HepG2 (cell line): ENCODE data around the gene ECM1. TPM values are rescaled to one million over a fixed set of nuclear protein-coding genes. Genes with fewer than 3 reads are reported as not detected.

Source experiments
- BRD4 ChIP-seq: sonication (generic); formaldehyde crosslinking; IDR thresholded peaks from 2 replicates; pipeline ENCODE4 v1.4.0; 2020; ENCODE audit warnings: missing genetic modification reagents
- FLYWCH1 ChIP-seq: sonication (generic); formaldehyde crosslinking; IDR thresholded peaks from 2 replicates; pipeline ENCODE4 v1.8.1; 2023; ENCODE audit warnings: mild to moderate bottlenecking, missing genetic modification reagents
- GATAD2A ChIP-seq: IDR thresholded peaks from 2 replicates; pipeline ENCODE4 v1.6.1; 2016
- GFI1 ChIP-seq: sonication (generic); formaldehyde crosslinking; IDR thresholded peaks from 2 replicates; pipeline ENCODE4 v1.5.0; 2020; ENCODE audit warnings: missing genetic modification reagents, mild to moderate bottlenecking, borderline replicate concordance
- GZF1 ChIP-seq: sonication (generic); formaldehyde crosslinking; IDR thresholded peaks from 2 replicates; pipeline ENCODE4 v1.5.1; 2020; ENCODE audit warnings: mild to moderate bottlenecking, missing genetic modification reagents
- HNF4A ChIP-seq: sonication (generic); formaldehyde crosslinking; IDR thresholded peaks from 2 replicates; pipeline ENCODE4 v1.4.0; 2020; ENCODE audit warnings: missing genetic modification reagents
- HOXA9 ChIP-seq: sonication (generic); formaldehyde crosslinking; IDR thresholded peaks from 2 replicates; pipeline ENCODE4 v1.8.1; 2022; ENCODE audit warnings: missing genetic modification reagents, mild to moderate bottlenecking, moderate library complexity, borderline replicate concordance
- MEIS2 ChIP-seq: sonication (generic); formaldehyde crosslinking; IDR thresholded peaks from 2 replicates; pipeline ENCODE4 v1.9.0; 2021; ENCODE audit warnings: mild to moderate bottlenecking, missing genetic modification reagents
- MXD3 ChIP-seq: IDR thresholded peaks from 2 replicates; pipeline ENCODE4 v1.6.1; 2016; ENCODE audit warnings: mild to moderate bottlenecking, missing biosample characterization, missing genetic modification reagents
- MXI1 ChIP-seq: IDR thresholded peaks from 3 replicates; pipeline ENCODE4 v1.6.1; 2012; ENCODE audit warnings: low read depth, low read length, inconsistent platforms, borderline replicate concordance
- NR2F6 ChIP-seq, 2 experiments: IDR thresholded peaks; 2 replicates each; pipeline ENCODE4 v1.6.1; 2016; ENCODE audit warnings: antibody characterized with exemption in 1 of 2, mild to moderate bottlenecking in 1 of 2
- SAP130 ChIP-seq: IDR thresholded peaks from 2 replicates; pipeline ENCODE4 v1.6.1; 2016; ENCODE audit warnings: low read depth
- SNAPC2 ChIP-seq: sonication (generic); formaldehyde crosslinking; IDR thresholded peaks from 2 replicates; pipeline ENCODE4 v1.8.1; 2022; ENCODE audit warnings: mild to moderate bottlenecking, missing genetic modification reagents
- SP5 ChIP-seq: IDR thresholded peaks from 2 replicates; pipeline ENCODE4 v1.6.1; 2016; ENCODE audit warnings: low read depth, borderline replicate concordance
- TARDBP ChIP-seq: sonication (generic); formaldehyde crosslinking; IDR thresholded peaks from 2 replicates; pipeline ENCODE4 v1.8.0; 2022; ENCODE audit warnings: mild to moderate bottlenecking, missing genetic modification reagents
- TCF7 ChIP-seq: sonication (generic); IDR thresholded peaks from 2 replicates; pipeline ENCODE4 v1.6.1; 2016; ENCODE audit warnings: antibody characterized with exemption, low read depth
- ZBTB38 ChIP-seq: sonication (generic); formaldehyde crosslinking; IDR thresholded peaks from 2 replicates; pipeline ENCODE4 v1.5.1; 2020; ENCODE audit warnings: mild to moderate bottlenecking, missing genetic modification reagents
- ZGPAT ChIP-seq: IDR thresholded peaks from 2 replicates; pipeline ENCODE4 v1.6.1; 2016; ENCODE audit warnings: mild to moderate bottlenecking
- ZNF337 ChIP-seq: sonication (generic); formaldehyde crosslinking; IDR thresholded peaks from 2 replicates; pipeline ENCODE4 v1.5.1; 2020; ENCODE audit warnings: missing genetic modification reagents, low read depth, mild to moderate bottlenecking, borderline replicate concordance
- ZNF792 ChIP-seq: IDR thresholded peaks from 2 replicates; pipeline ENCODE4 v1.6.1; 2016
- ZNF83 ChIP-seq: sonication (generic); formaldehyde crosslinking; IDR thresholded peaks from 2 replicates; pipeline ENCODE4 v1.4.0; 2020; ENCODE audit warnings: missing genetic modification reagents, mild to moderate bottlenecking, borderline replicate concordance
- polyA plus RNA-seq, 8 experiments: library from polyadenylated mRNA; depleted of rRNA in 3 of 8; stranded (reverse) in 7 of 8; unstranded in 1 of 8; fragments of >200 nt; fragmentation: Illumina TruSeq in 4 of 8; extraction: Trizol in 4 of 8; gene quantifications; 2 replicates each; pipeline versions ENCODE4 v1.2.1 to v1.2.3, GENCODE V29; 2011 to 2016; ENCODE audit warnings: low read depth in 4 of 8, missing spikeins in 1 of 8, mixed read lengths in 1 of 8; ENCODE audit not compliant: insufficient read depth in 1 of 8
- total RNA-seq, 5 experiments: library from RNA; depleted of rRNA; stranded (reverse); fragments of >200 nt; fragmentation: Illumina TruSeq; extraction: Trizol; gene quantifications; 2 replicates each; pipeline ENCODE4 v1.2.3, GENCODE V29; 2016; ENCODE audit warnings: low read depth in 1 of 5
- TF ChIP-seq, protein P1 (sequence below): sonication (generic); formaldehyde crosslinking; IDR thresholded peaks from 2 replicates; pipeline ENCODE4 v1.4.0; 2020; ENCODE audit warnings: mild to moderate bottlenecking, low read depth, missing genetic modification reagents
- TF ChIP-seq, protein P2 (sequence below): sonication (generic); formaldehyde crosslinking; IDR thresholded peaks from 2 replicates; pipeline ENCODE4 v1.4.0; 2020; ENCODE audit warnings: missing genetic modification reagents, borderline replicate concordance
- TF ChIP-seq, protein P3 (sequence below): sonication (generic); formaldehyde crosslinking; IDR thresholded peaks from 2 replicates; pipeline ENCODE4 v1.5.0; 2020; ENCODE audit warnings: mild to moderate bottlenecking, missing genetic modification reagents, borderline replicate concordance

Gene ECM1
- total and polyA plus RNA-seq, 2 of the 13 experiments (the other 11 are each of a cell fraction or from before 2014, with no cell fraction given), result 0.42 to 1.0 TPM

DNA sequence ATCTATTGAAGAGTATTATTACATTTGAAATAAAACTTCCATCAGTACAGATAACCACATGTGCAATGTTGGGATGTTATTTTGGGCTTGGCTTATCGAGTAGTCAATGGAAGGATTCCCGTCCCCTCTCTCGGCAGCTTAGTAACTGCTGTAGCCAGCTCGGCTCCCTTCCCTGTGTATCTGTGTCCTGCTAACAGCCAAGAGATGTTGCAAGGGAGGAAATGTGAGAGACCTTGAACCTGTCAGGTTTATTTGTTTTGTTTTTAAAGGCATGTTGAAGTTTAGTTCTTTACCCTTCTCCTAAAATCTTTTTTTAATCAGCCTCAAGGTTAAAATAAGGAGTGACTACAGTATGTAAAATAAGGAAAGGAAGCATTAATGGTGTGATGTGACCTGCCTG lies 34.2 kb upstream of the ECM1 start (continued):
- TF ChIP-seq, protein P1, sequence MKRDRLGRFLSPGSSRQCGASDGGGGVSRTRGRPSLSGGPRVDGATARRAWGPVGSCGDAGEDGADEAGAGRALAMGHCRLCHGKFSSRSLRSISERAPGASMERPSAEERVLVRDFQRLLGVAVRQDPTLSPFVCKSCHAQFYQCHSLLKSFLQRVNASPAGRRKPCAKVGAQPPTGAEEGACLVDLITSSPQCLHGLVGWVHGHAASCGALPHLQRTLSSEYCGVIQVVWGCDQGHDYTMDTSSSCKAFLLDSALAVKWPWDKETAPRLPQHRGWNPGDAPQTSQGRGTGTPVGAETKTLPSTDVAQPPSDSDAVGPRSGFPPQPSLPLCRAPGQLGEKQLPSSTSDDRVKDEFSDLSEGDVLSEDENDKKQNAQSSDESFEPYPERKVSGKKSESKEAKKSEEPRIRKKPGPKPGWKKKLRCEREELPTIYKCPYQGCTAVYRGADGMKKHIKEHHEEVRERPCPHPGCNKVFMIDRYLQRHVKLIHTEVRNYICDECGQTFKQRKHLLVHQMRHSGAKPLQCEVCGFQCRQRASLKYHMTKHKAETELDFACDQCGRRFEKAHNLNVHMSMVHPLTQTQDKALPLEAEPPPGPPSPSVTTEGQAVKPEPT (CRISPR knock-in tag), result no peak
- TF ChIP-seq GATAD2A, result peak; percentile 95
- no peak for TF ChIP-seq HOXA9 (CRISPR knock-in tag)
- TF ChIP-seq MEIS2 (CRISPR knock-in tag), result peak; percentile 87; the same call in 1 of the 2 replicates
- no peak for TF ChIP-seq FLYWCH1 (CRISPR knock-in tag)
- TF ChIP-seq, protein P2, sequence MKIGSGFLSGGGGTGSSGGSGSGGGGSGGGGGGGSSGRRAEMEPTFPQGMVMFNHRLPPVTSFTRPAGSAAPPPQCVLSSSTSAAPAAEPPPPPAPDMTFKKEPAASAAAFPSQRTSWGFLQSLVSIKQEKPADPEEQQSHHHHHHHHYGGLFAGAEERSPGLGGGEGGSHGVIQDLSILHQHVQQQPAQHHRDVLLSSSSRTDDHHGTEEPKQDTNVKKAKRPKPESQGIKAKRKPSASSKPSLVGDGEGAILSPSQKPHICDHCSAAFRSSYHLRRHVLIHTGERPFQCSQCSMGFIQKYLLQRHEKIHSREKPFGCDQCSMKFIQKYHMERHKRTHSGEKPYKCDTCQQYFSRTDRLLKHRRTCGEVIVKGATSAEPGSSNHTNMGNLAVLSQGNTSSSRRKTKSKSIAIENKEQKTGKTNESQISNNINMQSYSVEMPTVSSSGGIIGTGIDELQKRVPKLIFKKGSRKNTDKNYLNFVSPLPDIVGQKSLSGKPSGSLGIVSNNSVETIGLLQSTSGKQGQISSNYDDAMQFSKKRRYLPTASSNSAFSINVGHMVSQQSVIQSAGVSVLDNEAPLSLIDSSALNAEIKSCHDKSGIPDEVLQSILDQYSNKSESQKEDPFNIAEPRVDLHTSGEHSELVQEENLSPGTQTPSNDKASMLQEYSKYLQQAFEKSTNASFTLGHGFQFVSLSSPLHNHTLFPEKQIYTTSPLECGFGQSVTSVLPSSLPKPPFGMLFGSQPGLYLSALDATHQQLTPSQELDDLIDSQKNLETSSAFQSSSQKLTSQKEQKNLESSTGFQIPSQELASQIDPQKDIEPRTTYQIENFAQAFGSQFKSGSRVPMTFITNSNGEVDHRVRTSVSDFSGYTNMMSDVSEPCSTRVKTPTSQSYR, result no peak
- TF ChIP-seq MXI1, result peak; percentile 20; the same call in 1 of the 3 replicates
- TF ChIP-seq SAP130 (CRISPR knock-in tag), result peak; percentile 90
- no peak for TF ChIP-seq BRD4 (CRISPR knock-in tag)
- peak; percentile 62; the same call in 1 of the 2 replicates for TF ChIP-seq SP5
- peak; percentile 70; the same call in 1 of the 2 replicates for TF ChIP-seq TARDBP (CRISPR knock-in tag)
- peak; percentile 54; the same call in 1 of the 2 replicates for TF ChIP-seq NR2F6 (IDR thresholded peaks at IDR 0.05)
- peak; percentile 81; the same call in 1 of the 2 replicates for TF ChIP-seq NR2F6 (CRISPR knock-in tag; IDR thresholded peaks at IDR 0.05)
- TF ChIP-seq ZGPAT, result peak; percentile 59
- TF ChIP-seq ZNF792 (CRISPR knock-in tag), result peak; percentile 62; the same call in 1 of the 2 replicates
- TF ChIP-seq ZBTB38 (CRISPR knock-in tag), result no peak
- TF ChIP-seq GFI1 (CRISPR knock-in tag), result peak; percentile 59
- TF ChIP-seq ZNF83, result no peak
- TF ChIP-seq HNF4A, result peak; percentile 89
- no peak for TF ChIP-seq GZF1 (CRISPR knock-in tag)
- no peak for TF ChIP-seq ZNF337 (CRISPR knock-in tag)
- TF ChIP-seq, protein P3, sequence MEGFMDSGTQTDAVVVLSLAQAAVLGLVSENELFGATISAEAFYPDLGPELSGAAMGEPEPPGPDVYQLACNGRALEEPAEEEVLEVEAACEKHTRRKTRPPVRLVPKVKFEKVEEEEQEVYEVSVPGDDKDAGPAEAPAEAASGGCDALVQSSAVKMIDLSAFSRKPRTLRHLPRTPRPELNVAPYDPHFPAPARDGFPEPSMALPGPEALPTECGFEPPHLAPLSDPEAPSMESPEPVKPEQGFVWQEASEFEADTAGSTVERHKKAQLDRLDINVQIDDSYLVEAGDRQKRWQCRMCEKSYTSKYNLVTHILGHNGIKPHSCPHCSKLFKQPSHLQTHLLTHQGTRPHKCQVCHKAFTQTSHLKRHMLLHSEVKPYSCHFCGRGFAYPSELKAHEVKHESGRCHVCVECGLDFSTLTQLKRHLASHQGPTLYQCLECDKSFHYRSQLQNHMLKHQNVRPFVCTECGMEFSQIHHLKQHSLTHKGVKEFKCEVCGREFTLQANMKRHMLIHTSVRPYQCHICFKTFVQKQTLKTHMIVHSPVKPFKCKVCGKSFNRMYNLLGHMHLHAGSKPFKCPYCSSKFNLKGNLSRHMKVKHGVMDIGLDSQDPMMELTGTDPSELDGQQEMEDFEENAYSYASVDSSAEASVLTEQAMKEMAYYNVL (CRISPR knock-in tag), result peak; percentile 91
- no peak for TF ChIP-seq SNAPC2 (CRISPR knock-in tag)
- no peak for TF ChIP-seq MXD3
- peak; percentile 49; the same call in 1 of the 2 replicates for TF ChIP-seq TCF7
